Fibroblast of the aortic adventitia (primary cell): ENCODE results near the gene ISL2. TPM values are rescaled to one million over a fixed set of nuclear protein-coding genes. Genes with fewer than 3 reads are reported as not detected.
"Not testable (repeated sequence)": the region's sequence is repeated elsewhere in the genome, so short reads cannot be mapped to it uniquely, and the experiment has no call there.

Source experiments
- DNase-seq: peaks from one replicate; pipeline ENCODE4 v3.0.0-alpha.2; 2010; ENCODE audit warnings: low read depth
- H3K4me3 ChIP-seq: 2 replicates; pipeline ENCODE4 v1.5.1; 2011; ENCODE audit warnings: low read depth, mild to moderate bottlenecking, control low read depth, low read length, moderate library complexity
- CTCF ChIP-seq: IDR thresholded peaks from 2 replicates; pipeline ENCODE4 v1.5.1; 2011; ENCODE audit warnings: mild to moderate bottlenecking, low read length, control low read depth, inconsistent platforms; ENCODE audit not compliant: insufficient read depth
- total RNA-seq: library from RNA; depleted of rRNA; stranded (reverse); fragments of >200 nt; gene quantifications from 2 replicates; pipeline ENCODE4 v1.2.3, GENCODE V29; 2012; ENCODE audit warnings: low replicate concordance

ISL2 gene
- total RNA-seq, 1 donor = 0.45 TPM

DNA sequence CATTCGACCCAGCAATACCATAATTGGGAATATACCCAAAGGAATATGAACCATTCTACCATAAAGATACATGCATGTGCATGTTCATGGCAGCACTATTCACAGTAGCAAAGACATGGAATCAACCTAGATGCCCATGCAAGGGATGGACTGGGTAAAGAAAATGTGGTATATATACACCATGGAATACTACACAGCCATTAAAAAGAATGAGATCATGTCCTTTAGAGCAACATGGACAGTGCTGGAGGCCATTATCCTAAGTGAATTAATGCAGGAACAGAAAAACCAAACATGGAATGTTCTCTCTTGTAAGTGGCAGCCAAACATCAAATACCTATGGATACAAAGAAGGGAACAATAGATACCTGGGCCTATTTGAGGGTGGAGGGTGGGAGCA lies 32.7 kb upstream of the ISL2 start:
- no peak for DNase-seq
- no peak for TF ChIP-seq CTCF
- H3K4me3 ChIP-seq = no peak overlapping the region

DNA sequence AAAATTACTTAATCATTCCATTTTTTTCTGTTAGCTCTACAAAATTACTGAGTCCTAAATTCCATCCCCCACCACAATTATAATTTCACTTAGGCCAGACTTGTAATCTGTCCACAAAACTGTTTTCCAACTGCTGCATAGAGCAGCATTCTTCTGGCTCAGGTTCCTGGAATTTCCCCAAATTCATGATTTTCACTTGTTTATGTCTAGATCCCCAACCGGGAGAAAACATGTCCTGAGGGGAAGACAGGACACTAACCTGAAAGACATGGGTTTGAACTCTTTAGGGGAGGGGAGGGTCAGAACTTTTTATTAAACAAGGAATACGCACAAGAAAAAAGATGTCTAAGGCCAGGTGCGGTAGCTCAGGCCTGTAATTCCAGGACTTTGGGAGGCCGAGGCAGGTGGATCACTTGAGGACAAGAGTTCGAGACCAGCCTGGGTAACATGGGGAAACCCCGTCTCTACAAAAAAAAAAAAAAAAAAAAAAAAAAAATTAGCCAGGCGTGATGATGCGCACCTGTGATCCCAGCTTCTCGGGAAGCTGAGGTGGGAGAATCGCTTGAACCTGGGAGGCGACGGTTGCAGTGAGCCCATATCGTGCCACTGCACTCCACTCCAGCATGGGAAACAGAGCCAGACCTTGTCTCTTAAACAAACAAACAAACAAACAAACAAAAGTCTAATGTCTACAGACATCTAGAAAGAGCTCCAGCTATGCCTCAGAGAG lies 26.8 kb upstream of the ISL2 start:
- peak; percentile 25 for DNase-seq
- no peak for TF ChIP-seq CTCF
- H3K4me3 ChIP-seq = peak overlapping the region; percentile 95

GRCh38 chr15:76310475-76311099 lies 26.0 kb upstream of the ISL2 start:
- TF ChIP-seq CTCF = no peak
- H3K4me3 ChIP-seq = peak overlapping the region; percentile 95
- peak; percentile 27 for DNase-seq

- no peak for TF ChIP-seq CTCF
- DNase-seq = peak; percentile 94
- peak within 1 kb of the TSS; percentile 95 for H3K4me3 ChIP-seq
These were observed 25.2 kb upstream of the ISL2 start, which contains the start of gene ETFA for GRCh38 chr15:76311100-76311953. Gene ETFA, minus strand, starts transcription at chr15:76311469. Its CDS starts 81 bp downstream, at chr15:76311388.

GRCh38 chr15:76312540-76313174 lies 23.9 kb upstream of the ISL2 start:
- no peak overlapping the region for H3K4me3 ChIP-seq
- no peak for DNase-seq
- no peak for TF ChIP-seq CTCF

- not testable (repeated sequence) for H3K4me3 ChIP-seq, DNase-seq
These were observed 23.4 kb upstream of the ISL2 start for GRCh38 chr15:76313175-76313567.
